NCI-H2196 treated with DMSO at 0.1 percent for 48 hours (cell line): ENCODE data around the gene ANKRD45.
"Not testable (repeated sequence)": the region's sequence is repeated elsewhere in the genome, so short reads cannot be mapped to it uniquely, and the experiment has no call there.

Experiments
- DNase-seq: peaks from one replicate; lab custom pipeline; 2025; ENCODE audit not compliant: unreplicated experiment; lab: John Stamatoyannopoulos, UW

The ANKRD45 gene

DNA sequence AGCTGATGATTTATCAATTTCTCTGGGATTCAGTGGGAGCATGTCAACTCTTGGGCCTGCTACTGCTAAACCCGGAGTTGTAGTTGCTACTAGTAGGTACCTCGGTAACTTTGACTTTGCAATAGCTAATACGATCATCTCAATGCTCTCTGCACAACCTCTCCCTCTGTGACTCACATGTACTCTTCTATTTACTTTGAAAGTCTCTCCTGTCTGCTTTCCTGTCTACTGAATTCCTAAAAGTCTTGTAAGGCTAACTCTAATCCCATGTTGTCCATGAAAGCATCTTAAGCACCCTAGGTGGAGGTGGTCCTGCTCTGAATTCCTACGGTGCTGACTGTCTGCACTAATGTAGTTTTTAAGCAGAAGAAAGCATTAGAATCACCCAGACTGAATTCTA lies 96.1 kb downstream of the ANKRD45 start:
- DNase-seq: no peak

- no peak for DNase-seq
These were observed 97.3 kb downstream of the ANKRD45 start for GRCh38 chr1:173572201-173572873.

DNA sequence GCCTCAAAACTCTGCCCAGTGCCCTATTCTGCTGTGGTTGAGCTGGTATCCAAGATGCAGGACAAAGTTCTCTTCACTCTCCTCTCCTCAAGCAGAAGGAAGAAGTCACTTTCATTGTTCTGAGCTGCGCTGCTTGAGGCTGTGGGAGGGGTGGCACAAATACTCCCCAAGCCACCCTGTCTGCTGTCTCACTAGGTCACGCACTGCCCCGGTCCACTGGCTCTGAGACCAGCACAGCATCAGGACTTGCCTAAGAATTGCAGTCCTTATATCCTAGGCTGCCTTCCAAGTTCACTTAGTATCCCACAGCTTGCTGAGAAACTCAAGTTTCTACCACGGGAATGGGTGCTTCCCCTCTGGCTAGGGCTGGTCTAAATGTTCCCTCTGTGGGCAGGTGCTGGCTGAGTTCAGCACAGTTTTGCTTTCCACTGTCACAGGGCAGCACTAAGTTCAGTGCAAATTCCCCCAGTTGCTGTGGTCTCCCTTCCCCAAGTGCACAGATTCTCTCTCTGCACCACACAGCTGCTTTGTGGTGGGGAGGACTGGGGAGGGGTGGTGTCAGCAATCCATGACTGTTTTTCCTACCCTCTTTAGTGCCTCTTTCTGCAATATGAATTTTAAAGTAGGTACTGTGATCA lies 99.2 kb downstream of the ANKRD45 start:
- DNase-seq: no peak

- DNase-seq: no peak
These were observed 101.2 kb downstream of the ANKRD45 start for GRCh38 chr1:173568483-173568882.

DNA sequence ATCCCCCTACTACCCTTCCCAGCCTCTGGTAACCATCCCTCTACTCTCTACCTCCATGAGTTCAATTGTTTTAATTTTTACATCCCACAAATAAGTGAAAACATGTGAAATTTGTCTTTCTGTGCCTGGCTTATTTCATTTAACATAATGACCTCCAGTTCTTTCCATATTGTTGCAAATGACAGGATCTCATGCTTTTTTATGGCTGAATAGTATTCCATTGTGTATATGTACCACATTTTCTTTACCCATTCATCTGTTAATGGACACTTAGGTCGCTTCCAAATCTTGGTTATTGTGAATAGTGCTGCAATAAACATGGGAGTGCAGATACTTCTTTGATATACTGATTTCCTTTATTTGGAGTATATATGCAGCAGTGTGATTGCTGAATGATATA lies 105.8 kb downstream of the ANKRD45 start:
- DNase-seq: not testable (repeated sequence)

DNA sequence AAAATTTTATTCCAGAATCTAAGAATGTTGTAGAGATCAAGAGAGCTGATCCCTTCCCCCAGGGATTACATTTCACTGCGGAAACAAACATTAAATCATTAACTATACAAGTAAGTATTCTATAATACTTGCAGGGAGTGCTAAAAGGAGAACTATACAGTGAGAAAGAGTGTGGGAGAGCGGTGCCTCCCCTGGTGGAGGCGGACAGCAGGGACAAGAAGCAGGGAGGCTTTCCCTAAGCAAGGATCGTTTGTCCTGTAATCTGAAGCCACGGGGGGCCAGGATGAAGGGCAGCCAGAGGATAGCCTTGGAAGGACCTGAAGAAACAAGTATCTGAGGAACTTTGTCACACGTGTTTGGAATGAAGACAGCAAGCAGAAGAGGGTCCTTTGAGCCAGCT lies 106.8 kb downstream of the ANKRD45 start:
- no peak for DNase-seq

GRCh38 chr1:173561263-173561662 lies 108.4 kb downstream of the ANKRD45 start:
- no peak for DNase-seq

DNA sequence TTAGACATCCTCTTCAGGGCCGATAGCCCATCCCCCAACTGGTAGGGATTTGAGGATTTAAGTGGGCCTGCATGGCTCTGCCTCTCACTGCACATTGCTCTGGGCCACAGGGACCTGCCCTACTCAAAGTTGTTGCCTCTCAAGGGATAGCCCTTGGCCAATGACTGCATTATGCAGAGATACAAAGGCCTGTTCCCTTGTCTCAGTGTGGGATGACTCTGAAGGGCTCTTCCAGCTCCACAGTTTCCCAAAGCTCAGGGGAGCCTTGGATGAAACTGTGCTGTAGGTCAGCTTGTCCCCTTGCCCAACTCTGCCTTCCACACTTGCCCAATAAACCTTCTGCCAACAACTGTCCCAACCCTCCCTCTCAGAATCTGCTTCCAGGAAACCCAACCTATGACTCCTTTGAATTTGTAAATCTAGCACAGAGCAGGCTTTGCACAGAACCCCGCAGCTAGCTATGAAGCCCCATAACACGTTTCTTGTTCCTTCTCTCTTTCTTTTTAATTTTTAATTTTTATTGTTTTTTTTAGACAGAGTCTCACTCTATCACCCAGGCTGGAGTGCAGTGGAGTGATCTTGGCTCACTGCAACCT lies 109.3 kb downstream of the ANKRD45 start:
- no peak for DNase-seq
